ENCODE data around the gene CAVIN4.

The CAVIN4 gene, protein sequence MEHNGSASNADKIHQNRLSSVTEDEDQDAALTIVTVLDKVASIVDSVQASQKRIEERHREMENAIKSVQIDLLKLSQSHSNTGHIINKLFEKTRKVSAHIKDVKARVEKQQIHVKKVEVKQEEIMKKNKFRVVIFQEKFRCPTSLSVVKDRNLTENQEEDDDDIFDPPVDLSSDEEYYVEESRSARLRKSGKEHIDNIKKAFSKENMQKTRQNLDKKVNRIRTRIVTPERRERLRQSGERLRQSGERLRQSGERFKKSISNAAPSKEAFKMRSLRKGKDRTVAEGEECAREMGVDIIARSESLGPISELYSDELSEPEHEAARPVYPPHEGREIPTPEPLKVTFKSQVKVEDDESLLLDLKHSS

DNA sequence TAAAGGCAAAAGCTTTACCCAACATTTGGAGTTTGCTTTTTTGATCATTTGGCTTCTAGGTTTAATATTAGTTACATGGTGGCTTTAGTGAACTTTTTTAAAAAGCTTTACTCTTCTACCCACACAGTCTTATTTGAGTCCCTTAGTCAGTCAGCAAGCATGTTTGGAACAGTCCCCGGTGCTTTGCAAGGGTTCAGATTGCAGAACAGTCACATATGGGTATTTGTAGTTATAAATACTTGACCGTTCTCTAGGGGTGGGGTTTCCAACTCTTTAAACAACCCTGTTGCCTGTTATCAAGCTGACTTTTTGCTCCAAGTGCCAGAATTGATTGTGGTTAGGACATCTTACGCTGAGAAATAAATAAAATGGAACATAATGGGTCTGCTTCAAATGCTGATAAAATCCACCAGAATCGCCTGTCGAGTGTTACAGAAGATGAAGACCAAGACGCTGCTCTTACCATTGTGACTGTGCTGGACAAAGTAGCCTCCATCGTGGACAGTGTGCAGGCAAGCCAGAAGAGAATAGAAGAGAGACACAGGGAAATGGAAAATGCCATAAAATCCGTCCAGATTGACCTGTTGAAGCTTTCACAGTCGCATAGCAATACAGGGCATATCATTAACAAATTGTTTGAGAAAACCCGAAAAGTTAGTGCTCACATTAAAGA lies at the start of gene CAVIN4:
Gene CAVIN4 (plus strand): TSS at position 304 of the 673 bp plus-strand sequence. CDS start 65 bp downstream, at position 369.
- no peak for DNase-seq

DNA sequence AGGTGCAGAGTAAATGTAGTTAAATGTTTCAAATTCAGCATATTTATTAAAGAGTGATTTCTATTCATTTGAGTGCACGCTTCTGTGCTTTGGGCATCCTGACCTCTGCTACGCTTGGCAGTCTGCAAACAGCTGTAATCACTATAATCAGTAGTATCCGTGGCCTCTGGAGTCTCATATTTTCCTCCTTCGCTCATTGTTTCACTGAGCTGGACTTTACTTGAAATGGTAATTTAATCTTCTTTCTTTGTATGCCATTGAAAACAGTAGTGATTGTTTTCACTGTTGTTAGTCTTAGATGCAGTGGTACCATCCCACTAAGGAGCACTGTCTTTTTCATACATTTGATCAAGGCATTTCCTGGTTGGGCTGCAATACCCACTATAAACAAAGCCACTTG lies 43.5 kb upstream of the CAVIN4 start:
- no peak for DNase-seq

DNA sequence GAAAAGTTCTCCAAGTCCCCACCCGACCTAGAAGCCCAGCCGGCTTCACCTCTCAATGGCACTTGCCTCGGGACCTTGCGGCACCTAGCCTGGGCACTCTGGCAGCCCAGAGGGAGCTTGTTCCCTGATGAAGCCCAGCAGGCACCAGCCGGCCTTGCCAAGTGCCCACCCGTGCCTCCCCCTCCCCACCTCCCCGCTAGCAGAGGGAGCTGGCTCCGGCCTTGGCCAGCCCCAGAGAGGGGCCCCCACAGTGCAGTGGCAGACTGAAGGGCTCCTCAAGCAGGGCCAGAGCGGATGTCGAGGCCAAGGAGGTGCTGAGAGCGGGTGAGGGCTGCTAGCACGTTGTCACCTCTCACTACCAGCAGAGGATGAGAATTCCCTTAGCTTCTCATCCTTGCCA lies 37.6 kb upstream of the CAVIN4 start:
- DNase-seq, result no peak

DNA sequence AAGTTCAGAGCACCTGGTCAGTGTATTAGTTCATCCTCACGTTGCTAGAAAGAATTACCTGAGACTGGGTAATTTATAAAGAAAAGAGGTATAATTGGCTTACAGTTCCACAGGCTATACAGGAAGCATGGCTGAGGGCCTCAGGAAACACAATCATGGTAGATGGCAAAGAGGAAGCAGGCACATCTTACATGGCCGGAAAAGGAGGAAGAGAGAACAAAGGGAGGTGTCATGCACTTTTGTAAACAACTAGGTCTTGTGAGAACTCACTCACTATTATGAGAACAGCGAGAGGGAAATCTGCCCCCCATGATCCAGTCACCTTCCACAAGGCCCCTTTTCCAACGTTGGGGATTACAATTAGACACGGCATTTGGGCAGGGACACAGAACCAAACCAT lies 28.8 kb upstream of the CAVIN4 start:
- DNase-seq, result peak; percentile 55

DNA sequence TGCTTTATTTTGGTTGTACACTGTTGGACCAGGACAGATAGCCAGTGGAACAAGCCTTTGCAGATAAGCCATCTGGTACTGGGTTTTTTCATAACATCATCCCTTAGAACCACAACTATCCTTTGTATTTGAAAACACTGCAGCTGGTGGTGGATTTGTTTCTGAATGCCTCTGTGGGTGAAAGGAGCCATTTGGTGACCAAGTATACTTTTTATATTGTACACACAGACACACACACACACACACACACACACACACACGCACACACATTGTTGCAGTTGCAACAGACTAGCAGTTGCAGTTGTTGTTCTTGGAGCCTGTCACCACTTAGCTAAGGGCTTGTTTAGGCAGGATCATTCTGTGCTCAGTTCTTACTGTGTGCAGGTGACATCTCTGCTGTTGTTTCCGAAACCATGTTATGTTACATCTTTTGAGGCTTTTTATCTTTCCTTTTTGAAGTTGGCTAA lies 22.9 kb upstream of the CAVIN4 start:
- no peak for DNase-seq

DNA sequence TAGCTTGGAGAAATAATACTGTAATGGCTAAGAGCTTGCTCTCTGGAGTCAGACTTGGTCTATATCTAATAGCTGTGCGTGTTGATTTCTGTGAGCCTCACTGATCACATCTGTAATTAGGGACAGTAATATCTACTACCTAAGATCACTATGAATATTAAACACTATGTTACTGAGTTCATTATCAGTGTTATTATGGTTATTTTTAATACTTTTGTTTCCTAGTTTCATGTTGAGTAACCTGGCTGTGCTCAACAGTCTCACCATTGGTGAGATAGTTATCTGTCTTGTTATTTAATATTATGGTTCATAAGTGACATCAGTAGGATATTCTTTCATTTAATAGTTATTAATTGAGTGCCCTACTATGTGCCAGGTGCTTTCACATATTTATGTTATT lies 22.4 kb upstream of the CAVIN4 start:
- no peak for DNase-seq

DNA sequence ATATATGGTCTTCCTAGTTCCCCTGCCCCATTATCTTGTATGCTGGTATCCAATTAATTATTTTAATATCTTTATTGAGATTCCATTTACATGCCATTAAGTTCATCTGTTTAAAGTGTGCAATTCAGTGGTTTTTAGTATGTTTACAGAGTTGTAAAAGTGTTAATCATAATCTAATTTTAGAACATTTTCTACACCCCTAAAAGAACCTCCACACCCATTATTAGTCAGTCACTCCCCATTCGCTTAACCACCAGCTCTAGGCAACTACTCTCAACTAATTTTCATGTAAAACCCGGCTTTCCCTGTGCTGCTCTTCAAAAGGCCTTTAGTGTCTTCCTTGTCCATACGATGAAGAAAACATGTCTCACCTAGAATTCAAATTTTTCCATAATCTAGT lies 20.8 kb upstream of the CAVIN4 start:
- no peak for DNase-seq

DNA sequence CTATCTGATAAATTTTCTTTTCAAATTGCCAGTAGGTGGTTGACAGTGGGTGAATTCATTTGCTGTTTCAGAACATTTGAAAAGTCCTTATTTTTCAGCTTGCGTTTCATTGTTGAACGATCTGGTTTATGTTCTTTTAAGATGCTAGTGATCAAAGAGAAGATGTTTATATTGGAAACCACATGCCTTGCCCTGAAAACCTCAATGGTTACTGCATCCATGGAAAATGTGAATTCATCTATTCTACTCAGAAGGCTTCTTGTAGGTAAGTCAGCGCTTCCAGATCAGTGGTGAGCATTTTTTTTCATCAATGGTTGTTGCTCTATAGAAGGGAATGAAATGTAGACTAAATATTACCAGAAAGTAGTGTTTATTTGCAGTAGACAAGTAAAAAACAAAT lies 16.6 kb upstream of the CAVIN4 start:
- no peak for DNase-seq

DNA sequence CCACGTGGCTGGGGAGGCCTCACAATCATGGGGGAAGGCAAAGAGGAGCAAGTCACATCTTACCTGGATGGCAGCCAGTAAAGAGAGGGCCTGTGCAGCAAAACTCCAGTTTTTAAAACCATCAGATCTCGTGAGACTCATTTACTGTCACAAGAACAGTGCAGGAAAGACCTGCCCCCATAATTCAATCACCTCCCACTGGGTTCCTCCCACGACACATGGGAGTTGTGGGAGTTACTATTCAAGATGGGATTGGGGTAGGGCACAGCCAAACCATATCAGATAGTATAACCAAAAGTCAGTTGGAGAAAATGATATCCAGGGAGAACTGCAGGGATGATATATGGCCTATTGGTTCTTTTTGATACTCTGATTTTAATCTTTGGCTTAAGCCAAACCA lies 10.0 kb upstream of the CAVIN4 start:
- DNase-seq, result no peak

DNA sequence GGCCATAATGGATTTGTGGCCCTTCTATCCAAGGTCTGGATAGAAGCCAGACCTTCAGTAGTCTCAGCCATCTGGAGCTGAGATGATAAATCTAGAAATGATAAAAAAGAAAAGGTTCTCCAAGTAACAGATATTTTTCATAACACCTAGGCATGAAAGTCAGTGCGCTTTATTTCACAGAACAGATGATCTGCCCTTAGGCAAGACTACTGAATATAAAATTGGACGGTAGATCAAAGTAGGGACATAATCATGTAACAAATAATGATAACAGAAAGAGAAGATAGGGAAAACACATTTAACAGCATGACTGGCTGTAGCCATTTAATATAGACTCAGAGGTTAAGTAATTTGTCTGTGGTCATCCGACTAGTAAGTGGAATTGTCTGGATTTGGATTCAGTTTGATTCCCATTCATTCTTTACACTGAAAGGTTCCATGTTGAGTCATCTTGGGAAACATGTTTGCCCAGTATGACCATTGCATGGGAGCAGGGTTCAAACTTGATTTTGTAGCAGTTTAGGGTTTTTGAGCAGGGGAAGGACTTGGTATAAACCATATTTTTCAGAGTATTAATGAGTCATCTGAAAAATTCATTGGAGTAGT lies 4.1 kb upstream of the CAVIN4 start:
- DNase-seq, result no peak

DNA sequence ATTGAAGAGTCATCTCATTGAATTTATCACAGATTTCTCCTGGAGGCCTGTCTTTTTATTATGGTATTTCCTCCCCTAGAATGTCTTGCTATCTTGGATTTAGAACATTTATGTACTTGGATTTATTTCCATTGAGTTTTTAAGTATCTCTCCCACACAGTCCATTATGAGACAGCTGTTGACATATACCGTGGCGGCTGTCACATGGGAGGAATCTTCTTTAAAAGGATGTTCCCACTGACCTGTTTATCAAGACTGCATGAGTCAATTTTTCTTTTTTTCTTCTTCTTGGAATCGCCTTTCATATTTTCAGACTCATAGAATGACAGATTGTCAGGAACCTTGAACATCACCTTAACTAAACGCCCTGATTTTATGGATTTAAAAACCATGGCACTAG lies 2.9 kb upstream of the CAVIN4 start:
- DNase-seq, result no peak

DNA sequence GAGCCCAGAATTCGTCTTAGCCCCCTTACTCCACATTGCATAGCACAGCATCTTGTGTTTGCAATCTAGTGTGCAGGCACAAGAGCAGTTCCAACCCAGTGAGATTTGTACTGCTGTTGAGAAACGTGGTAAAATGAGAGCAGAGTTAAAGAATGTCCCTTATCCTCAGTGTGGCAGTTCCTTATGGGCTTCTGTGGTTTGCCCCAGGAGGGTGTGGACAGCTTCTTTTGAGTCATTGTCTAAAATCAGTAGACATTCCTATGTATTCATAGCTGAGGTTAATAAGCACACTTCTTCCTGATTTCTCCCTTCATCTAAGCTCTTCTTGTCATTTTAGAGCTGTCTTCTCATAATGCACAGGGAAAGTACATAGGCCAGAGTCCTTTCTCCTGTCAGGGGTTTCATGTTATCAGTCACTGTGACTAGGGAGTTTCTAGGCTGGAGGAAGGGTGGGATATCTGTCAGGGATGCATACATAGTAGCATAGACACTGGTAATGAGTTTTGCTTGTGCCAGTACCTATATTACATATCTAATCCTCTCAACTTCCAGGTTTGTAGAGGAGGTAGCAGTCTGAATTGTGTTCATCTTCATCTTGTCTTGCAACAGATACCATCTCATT lies 2.0 kb upstream of the CAVIN4 start:
- no peak for DNase-seq

DNA sequence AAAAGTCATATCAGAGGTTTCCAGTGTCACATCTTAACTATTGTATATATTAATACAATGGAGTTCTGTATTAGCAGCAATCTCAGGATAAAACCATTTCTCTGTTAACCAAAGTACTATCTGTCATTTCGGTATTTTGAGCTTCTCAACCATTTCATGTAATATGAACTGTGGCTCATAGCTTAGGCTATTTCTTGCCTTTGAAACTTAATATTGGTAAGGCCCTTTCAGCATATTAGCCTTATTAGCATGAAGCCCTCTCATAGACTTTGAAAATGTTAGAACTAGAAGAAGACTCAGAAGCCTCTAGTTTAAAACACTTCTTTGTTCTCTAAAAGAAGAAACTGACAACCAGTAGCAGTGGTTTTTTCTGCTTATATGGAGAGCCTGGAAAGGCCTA lies 731 bp downstream of the CAVIN4 start:
- DNase-seq, result no peak

DNA sequence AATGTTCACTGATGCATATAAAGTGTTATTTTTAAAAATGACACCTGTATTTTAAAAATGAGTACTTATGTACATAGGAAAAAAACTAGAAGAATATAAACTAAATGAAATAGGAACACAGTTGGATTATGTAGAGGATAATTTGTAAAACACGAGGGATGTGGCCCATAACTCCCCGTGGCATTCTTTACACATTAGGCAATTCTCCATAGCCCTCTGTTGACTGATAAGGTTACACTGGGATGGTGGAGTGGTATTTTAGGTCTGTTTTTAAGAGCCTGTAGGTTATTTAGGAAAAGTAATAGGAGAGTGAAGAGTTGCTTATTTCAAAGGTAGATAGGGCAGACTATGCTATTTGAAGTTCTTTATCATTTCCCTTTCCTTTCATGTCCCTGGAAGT lies 1.8 kb downstream of the CAVIN4 start:
- no peak for DNase-seq

DNA sequence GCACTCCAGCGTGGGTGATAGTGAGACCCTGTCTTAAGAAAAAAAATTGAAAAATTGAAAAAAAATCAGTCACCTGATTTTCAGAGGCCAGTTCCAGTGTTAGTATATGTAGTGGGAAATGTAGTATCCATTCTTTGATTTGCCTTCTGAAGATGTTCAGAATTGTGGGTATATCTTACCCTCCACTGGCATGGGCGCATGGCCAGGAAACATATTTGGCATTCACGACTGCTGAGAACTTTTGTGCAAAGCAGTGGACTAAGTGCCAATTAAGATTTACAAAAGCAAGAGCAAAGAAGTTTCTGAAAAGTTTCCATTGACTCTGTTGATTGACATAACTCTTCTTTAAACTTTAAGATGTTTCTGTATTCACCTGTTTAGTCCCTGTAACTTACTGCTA lies 2.4 kb downstream of the CAVIN4 start:
- DNase-seq, result no peak

DNA sequence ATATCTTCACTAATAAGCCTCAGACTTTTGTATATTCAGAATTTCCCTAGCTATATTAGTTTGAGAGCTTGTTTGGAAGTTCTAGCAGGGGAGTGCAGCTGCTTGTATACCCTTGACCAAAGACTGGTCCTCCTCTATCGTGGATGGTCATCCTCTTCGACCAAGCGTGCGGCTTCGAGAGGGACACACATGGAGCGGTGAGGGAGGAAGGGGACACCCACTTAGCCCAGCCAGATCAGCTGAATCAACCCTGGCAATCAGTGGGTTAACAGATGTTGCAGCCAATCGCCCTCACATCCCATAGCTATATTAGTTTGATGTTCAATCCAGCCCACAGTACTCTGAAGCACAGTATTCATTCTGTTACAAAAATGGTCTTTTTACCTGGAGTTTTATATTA lies 3.2 kb downstream of the CAVIN4 start:
- DNase-seq, result no peak

DNA sequence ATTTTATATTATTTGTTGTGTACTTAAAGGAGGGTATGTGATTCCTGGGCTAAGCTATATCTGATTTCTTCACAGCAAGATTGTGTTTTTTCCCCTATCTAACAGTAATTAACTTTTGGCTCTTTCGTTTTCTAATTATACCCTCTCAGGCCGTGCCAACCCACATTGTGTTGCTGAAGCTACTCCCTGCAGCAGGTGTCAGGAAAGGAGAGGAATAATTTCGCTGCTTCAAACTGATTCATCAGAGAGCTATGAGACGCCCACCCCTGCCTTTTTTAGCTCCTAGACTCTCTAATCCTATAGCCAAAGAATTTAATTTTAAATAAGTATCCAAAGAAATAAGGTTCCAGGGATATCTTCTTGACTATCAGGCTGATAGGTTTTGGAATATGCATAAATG lies 3.8 kb downstream of the CAVIN4 start:
- DNase-seq, result no peak

DNA sequence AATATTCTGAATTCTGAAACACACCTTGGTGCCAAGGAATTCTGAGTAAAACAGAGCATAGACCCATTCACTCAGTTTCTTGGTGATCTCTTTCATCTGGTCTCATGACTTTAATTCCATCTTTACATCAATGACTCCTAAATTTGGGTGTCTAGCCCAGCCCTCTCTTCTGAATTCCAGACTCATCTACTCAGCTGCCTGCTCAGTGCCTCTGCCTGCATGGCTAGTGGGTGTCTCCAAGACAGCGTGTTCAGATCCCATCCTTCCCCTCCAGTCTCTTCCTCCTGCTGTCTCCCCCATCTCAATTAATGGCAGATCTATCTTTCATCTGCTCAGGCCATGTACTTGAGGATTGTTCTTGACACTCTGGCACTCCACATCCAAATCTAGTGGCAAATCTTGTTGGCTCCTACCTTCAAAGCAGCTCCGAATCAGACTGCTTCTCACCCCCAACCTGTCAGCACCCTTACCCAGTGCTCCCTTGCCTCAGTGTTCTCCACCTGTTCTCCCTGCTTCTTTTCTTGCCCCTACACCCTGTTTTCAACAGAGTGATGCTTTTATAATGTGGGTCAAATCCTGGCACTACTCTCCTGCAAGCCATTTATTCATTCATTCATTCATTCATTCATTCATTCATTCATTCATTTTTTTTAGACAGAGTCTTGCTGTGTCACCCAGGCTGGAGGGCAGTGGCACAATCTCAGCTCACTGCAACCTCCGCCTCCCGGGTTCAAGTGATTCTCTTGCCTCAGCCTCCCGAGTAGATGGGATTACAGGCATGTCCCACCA lies 5.3 kb downstream of the CAVIN4 start:
- DNase-seq, result no peak

DNA sequence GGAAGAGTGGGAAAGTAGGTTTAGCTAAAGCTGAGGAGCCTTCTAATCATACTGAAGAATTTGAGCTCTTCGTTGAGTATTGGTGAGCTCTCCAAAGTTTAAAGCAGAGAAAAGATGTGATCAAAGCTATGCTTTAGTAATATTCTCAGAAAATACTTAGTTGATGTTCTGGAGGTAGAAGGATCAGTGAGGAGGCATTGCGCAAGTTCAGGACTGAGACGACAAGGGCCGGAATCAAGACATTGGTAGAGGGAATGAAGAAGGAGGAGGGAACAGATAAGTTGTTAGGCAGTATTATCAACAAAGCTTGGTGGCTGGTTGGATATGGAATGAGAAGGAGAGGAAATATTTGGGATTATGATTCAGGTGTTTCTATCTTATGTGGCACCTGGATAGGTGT lies 7.1 kb downstream of the CAVIN4 start:
- DNase-seq, result no peak

DNA sequence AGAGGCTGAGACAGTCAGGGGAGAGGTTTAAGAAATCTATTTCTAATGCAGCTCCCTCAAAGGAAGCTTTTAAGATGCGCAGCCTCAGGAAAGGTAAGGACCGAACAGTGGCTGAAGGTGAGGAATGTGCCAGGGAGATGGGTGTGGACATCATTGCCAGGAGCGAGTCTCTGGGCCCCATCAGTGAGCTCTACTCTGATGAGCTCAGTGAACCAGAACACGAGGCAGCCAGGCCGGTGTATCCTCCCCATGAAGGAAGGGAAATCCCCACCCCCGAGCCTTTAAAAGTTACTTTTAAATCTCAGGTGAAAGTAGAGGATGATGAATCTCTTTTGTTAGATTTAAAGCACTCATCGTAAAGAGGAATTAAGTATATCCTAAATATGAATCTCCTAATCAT lies 8.2 kb downstream of the CAVIN4 start:
- DNase-seq, result no peak

DNA sequence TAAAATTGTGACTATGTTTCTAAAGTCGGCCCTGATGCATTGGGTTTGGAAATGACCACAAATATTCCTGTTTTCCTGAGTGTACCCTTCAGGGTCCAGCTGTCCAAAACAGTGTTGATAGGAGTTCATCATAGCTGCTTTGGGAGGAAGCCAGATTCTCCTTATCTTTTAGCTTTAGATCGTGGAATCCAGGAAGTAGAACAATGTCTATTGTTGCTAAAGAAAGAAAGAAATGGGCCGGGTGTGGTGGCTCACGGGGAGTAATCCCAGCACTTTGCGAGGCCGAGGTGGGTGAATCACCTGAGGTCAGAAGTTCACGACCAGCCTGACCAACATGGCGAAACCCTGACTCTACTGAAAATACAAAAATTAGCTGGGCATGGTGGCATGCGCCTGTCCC lies 9.5 kb downstream of the CAVIN4 start:
- DNase-seq, result no peak

DNA sequence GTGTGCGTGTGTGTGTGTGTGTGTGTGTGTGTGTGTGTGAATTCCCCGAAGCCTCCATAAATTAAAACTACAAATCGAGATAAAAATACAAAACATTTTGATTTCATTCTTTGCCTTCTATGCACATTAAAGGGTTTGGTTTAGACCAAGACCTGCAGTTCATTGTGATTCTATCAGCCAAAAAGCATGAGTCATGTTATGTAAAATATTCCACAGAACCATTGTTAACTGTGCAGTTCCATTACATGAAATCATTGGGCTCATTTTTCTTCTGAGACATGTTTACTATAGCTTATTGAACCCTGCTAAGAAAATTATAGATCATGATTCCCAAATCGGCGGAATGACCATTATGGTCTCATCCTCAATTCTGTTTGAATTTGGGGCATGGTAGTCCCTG lies 11.7 kb downstream of the CAVIN4 start:
- no peak for DNase-seq

DNA sequence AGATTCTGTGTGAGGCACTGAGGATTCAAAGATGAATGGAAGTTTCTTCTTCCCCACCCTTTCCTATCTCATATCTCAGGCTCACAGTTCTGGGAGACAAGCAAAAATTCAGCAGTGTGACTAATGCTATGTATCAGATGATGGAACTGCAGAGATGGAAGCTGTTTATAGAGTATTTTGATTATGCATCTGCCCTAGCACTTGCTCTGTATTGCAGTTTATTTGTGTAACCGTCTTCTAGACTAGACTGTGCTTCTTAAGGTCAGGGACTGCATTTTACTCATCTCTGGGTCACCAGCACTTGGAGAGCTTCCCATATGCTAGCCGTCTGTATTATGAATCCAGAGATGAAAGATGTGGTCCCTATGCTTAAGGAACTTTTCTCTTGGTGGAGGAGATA lies 12.6 kb downstream of the CAVIN4 start:
- DNase-seq, result no peak

Measured in MV-4-11 (cell line).